DMS153 treated with DMSO at 0.1 percent for 48 hours (cell line): ENCODE results near the gene KDM3B.
"Not testable (repeated sequence)": the region's sequence is repeated elsewhere in the genome, so short reads cannot be mapped to it uniquely, and the experiment has no call there.

ENCODE experiments used
- DNase-seq: peaks from one replicate; lab custom pipeline; 2025; ENCODE audit not compliant: unreplicated experiment; lab: John Stamatoyannopoulos, UW

Gene KDM3B

GRCh38 chr5:138386290-138386689, 33.8 kb downstream of the KDM3B start:
- DNase-seq, result no peak

GRCh38 chr5:138389332-138389731, 36.8 kb downstream of the KDM3B start:
- DNase-seq, result no peak

- DNase-seq, result not testable (repeated sequence)
Observed at GRCh38 chr5:138389911-138390310, 37.4 kb downstream of the KDM3B start.

GRCh38 chr5:138391859-138392386, 39.4 kb downstream of the KDM3B start:
- no peak for DNase-seq

GRCh38 chr5:138402640-138403039, 50.2 kb downstream of the KDM3B start:
- no peak for DNase-seq

- DNase-seq, result no peak
Observed at GRCh38 chr5:138408023-138408422, 55.5 kb downstream of the KDM3B start.

- DNase-seq, result not testable (repeated sequence)
Observed at GRCh38 chr5:138410996-138411640, 58.6 kb downstream of the KDM3B start.

GRCh38 chr5:138418444-138418843, 66.0 kb downstream of the KDM3B start:
- no peak for DNase-seq

- no peak for DNase-seq
Observed at GRCh38 chr5:138425079-138425478, 72.6 kb downstream of the KDM3B start.

- DNase-seq, result no peak
Observed at GRCh38 chr5:138435943-138436342, 83.5 kb downstream of the KDM3B start.

- DNase-seq, result no peak
Observed at GRCh38 chr5:138438003-138438723, 85.7 kb downstream of the KDM3B start.

- no peak for DNase-seq
Observed at GRCh38 chr5:138438724-138439476, 86.4 kb downstream of the KDM3B start, which contains the start of gene REEP2. TSS of gene REEP2 (plus strand) at chr5:138439057. CDS start at chr5:138439209, 152 bp downstream.

GRCh38 chr5:138439477-138440158, 87.1 kb downstream of the KDM3B start:
- no peak for DNase-seq

GRCh38 chr5:138440159-138441073, 87.9 kb downstream of the KDM3B start:
- no peak for DNase-seq

- no peak for DNase-seq
Observed at GRCh38 chr5:138441221-138441620, 88.7 kb downstream of the KDM3B start.

GRCh38 chr5:138444078-138444773, 91.7 kb downstream of the KDM3B start:
- no peak for DNase-seq

- no peak for DNase-seq
Observed at GRCh38 chr5:138444774-138445546, 92.5 kb downstream of the KDM3B start.

- DNase-seq, result no peak
Observed at GRCh38 chr5:138445547-138446271, 93.2 kb downstream of the KDM3B start.
